PC-9 (cell line): ENCODE measurements around the gene ALDH3A1. TPM values are rescaled to one million over a fixed set of nuclear protein-coding genes. Genes with fewer than 3 reads are reported as not detected.

Experiments used
- BruUV-seq: library from RNA; stranded (reverse); fragments of 400-500 nt; replicated peaks from 2 replicates; lab custom pipeline; 2021; lab: Mats Ljungman, UMichigan
- CTCF ChIA-PET: fragments of 300-600 bp; sonication (Branson Sonifier 250); formaldehyde crosslinking; loops from one replicate; lab custom pipeline; 2022; ENCODE audit warnings: antibody characterized with exemption; lab: Charles Lee
- POLR2A ChIA-PET: fragments of 300-600 bp; sonication (Branson Sonifier 250); formaldehyde crosslinking; loops from one replicate; lab custom pipeline; 2022; ENCODE audit warnings: antibody characterized with exemption; ENCODE audit not compliant: unreplicated experiment; lab: Charles Lee
- DNase-seq, 2 experiments: peaks; one replicate each; pipeline versions ENCODE4 v3.0.0 to v3.0.0-alpha.2; 2015 to 2022; ENCODE audit warnings: mixed read lengths in 1 of 2
- H2AFZ ChIP-seq: fragments of 200-600 bp; sonication (generic); 2 replicates; pipeline ENCODE4 v1.8.1; 2017; ENCODE audit warnings: antibody characterized with exemption
- H3F3A ChIP-seq: fragments of 200-600 bp; sonication (generic); 2 replicates; pipeline ENCODE4 v1.8.1; 2017; ENCODE audit warnings: antibody characterized with exemption, mild to moderate bottlenecking, low read depth; ENCODE audit not compliant: insufficient read depth
- H3K27ac ChIP-seq: fragments of 200-600 bp; sonication (generic); 2 replicates; pipeline ENCODE4 v1.6.1; 2016; ENCODE audit warnings: mixed run types
- H3K27me3 ChIP-seq: fragments of 200-600 bp; sonication (generic); 2 replicates; pipeline ENCODE4 v1.6.1; 2016; ENCODE audit warnings: low read depth, mixed run types; ENCODE audit not compliant: insufficient read depth
- H3K36me3 ChIP-seq: fragments of 200-600 bp; sonication (generic); 2 replicates; pipeline ENCODE4 v1.6.1; 2016; ENCODE audit warnings: low read depth, mixed run types
- H3K4me1 ChIP-seq: fragments of 200-600 bp; sonication (generic); replicated peaks from 2 replicates; pipeline ENCODE4 v1.6.1; 2016; ENCODE audit warnings: mixed run types; ENCODE audit not compliant: insufficient read depth
- H3K4me2 ChIP-seq: fragments of 200-600 bp; sonication (generic); 2 replicates; pipeline ENCODE4 v1.6.1; 2017; ENCODE audit warnings: mixed run types
- H3K4me3 ChIP-seq: fragments of 200-600 bp; sonication (generic); 2 replicates; pipeline ENCODE4 v1.6.1; 2016; ENCODE audit warnings: mixed run types
- H3K79me2 ChIP-seq: fragments of 200-600 bp; sonication (generic); 2 replicates; pipeline ENCODE4 v1.6.1; 2017; ENCODE audit warnings: low read depth, mixed run types
- H3K9me2 ChIP-seq: fragments of 200-600 bp; sonication (generic); 2 replicates; pipeline ENCODE4 v1.8.1; 2017; ENCODE audit warnings: mild to moderate bottlenecking; ENCODE audit not compliant: insufficient read depth
- H3K9me3 ChIP-seq: fragments of 200-600 bp; sonication (generic); 2 replicates; pipeline ENCODE4 v1.8.1; 2016; ENCODE audit warnings: low read depth; ENCODE audit not compliant: insufficient read depth
- H4K20me1 ChIP-seq: fragments of 200-600 bp; sonication (generic); 2 replicates; pipeline ENCODE4 v1.8.1; 2017; ENCODE audit not compliant: insufficient read depth
- EZH2 ChIP-seq: fragments of 200-600 bp; sonication (generic); IDR thresholded peaks from 2 replicates; pipeline ENCODE4 v1.8.0; 2017; ENCODE audit warnings: antibody characterized with exemption, low read depth
- intact Hi-C: fragments of 100-400 bp; cut with micrococcal nuclease; formaldehyde crosslinking; loops from one replicate; pipeline ENCODE4 v1.10.0; 2022; ENCODE audit not compliant: unreplicated experiment
- total RNA-seq: library from RNA; stranded (reverse); gene quantifications from 2 replicates; pipeline ENCODE4 v1.2.3, GENCODE V29; 2021
- TF ChIP-seq, protein P1 (sequence below): fragments of 200-600 bp; sonication (generic); conservative IDR thresholded peaks from 2 replicates; pipeline ENCODE4 v1.6.1; 2017; ENCODE audit warnings: mixed run types, antibody characterized with exemption, mild to moderate bottlenecking, moderate library complexity

ALDH3A1 gene
- total RNA-seq, 1 experiment from 2014 or later, result 1,620 TPM

DNA sequence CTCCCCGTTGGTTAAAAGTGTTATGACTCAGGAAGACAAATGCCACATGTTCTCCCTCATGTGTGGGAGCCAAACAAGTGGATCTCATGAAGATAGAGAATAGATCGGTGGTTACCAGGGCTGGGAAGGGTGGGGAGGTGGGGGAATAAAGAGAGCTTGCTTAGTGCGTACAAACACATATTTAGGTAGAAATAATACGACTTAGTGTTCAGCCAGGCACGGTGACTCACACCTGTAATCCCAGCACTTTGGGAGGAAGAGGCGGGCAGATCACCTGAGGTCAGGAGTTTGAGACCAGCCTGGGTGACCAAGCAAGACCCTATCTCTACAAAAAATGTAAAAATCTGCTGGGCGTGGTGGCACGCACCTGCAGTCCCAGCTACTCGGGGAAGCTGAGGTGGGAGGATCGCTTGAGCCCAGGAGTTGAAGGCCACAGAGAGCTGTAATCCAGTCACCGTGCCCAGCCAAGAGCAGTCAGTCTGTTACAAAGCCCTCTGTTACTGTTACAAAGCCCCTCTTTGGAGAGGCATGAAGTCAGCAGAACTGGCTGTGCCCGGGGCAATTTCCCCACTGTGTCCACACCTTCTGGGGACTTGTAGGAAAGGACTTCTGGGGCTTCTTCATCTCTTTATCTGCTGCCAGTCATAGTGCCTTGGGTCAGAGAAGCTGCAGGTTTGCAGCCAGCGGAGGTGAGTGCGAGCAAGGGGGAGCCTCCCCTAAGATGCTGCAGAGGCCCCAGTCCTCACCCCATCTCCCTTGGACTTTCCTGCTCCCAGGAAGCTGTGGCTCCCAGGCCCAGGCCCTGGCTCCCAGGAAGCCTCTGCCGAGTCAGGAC lies 4.3 kb upstream of the ALDH3A1 start:
- peak overlapping the region; percentile 8; the same call in 1 of the 2 replicates for H2AFZ ChIP-seq
- ChIA-PET CTCF (interaction anchor here (0.5 to 2.5 kb wide), 9 partner anchors 10 to 278 kb away, joined by 3 to 16 read pairs (median 5); partner anchors contain the start of gene ALDH3A2), POLR2A (interaction anchor here (0.5 to 2.9 kb wide), 17 partner anchors 9 to 1533 kb away, joined by 3 to 22 read pairs (median 8); partner anchors contain the start of genes ALDH3A2 and SLC47A1)
- peak overlapping the region; percentile 90 for H3K4me2 ChIP-seq
- peaks cover 70% of the 10 kb centered on the region for H3K4me1 ChIP-seq
- peaks cover 61% of the 10 kb centered on the region for H3F3A ChIP-seq
- no peak for TF ChIP-seq EZH2
- TF ChIP-seq, protein P1, sequence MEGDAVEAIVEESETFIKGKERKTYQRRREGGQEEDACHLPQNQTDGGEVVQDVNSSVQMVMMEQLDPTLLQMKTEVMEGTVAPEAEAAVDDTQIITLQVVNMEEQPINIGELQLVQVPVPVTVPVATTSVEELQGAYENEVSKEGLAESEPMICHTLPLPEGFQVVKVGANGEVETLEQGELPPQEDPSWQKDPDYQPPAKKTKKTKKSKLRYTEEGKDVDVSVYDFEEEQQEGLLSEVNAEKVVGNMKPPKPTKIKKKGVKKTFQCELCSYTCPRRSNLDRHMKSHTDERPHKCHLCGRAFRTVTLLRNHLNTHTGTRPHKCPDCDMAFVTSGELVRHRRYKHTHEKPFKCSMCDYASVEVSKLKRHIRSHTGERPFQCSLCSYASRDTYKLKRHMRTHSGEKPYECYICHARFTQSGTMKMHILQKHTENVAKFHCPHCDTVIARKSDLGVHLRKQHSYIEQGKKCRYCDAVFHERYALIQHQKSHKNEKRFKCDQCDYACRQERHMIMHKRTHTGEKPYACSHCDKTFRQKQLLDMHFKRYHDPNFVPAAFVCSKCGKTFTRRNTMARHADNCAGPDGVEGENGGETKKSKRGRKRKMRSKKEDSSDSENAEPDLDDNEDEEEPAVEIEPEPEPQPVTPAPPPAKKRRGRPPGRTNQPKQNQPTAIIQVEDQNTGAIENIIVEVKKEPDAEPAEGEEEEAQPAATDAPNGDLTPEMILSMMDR, result 0 out of 2 replicates have a peak, but pooled peaks have one; percentile 15
- no peaks in the 10 kb centered on the region for H3K27me3 ChIP-seq
- DNase-seq, result peak; percentile 81 to 85
- no peaks in the 10 kb centered on the region for H3K36me3 ChIP-seq
- intact Hi-C loops, result loop anchor here (1.0 to 5.0 kb wide), 8 partner anchors 24 to 390 kb away; partner anchors contain the start of genes ALDH3A2, B9D1 and SLC47A2
- H4K20me1 ChIP-seq, result no peaks in the 10 kb centered on the region
- H3K27ac ChIP-seq, result peak overlapping the region; percentile 100
- H3K79me2 ChIP-seq, result peaks cover 6% of the 10 kb centered on the region
- H3K9me3 ChIP-seq, result no peaks in the 10 kb centered on the region
- peak overlapping the region; percentile 51 for H3K4me3 ChIP-seq
- no peaks in the 10 kb centered on the region for H3K9me2 ChIP-seq
- BruUV-seq, result TSS peak; percentile 75

DNA sequence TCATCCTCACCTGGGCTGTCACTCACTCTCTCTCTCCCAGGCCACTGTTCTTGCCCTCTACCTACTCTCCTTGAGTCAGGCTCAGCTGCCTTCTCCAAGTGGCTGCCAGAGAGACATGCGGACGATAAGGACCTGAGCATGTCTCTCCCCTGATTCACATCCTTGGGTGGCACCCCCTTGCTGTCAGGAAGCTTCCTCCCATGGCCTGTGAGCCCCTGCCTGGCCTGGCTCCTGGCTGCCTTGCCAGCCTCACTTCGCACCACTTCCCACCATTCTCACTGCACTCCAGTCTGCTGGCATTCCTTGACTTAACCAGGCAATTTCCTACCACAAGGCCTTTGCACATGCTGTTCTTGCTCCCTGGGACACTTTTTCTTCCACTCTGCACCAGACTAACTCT lies 2.7 kb upstream of the ALDH3A1 start:
- H3K9me3 ChIP-seq, result no peaks in the 10 kb centered on the region
- H3K4me2 ChIP-seq, result peak overlapping the region; percentile 90
- peaks cover 86% of the 10 kb centered on the region for H3K4me1 ChIP-seq
- BruUV-seq, result no TSS peak
- intact Hi-C loops, result loop anchor here (5.0 kb wide), 1 partner anchor 389 kb away; the partner anchor contains the start of gene B9D1
- ChIA-PET POLR2A (no interaction called here), CTCF (no interaction called here)
- no peak overlapping the region for H2AFZ ChIP-seq
- H3K27me3 ChIP-seq, result no peaks in the 10 kb centered on the region
- H3K9me2 ChIP-seq, result no peaks in the 10 kb centered on the region
- H3F3A ChIP-seq, result peaks cover 72% of the 10 kb centered on the region
- peak overlapping the region; percentile 100 for H3K27ac ChIP-seq
- no peak for TF ChIP-seq EZH2
- TF ChIP-seq, protein P1, result no peak
- no peaks in the 10 kb centered on the region; the same call in 1 of the 2 replicates for H3K36me3 ChIP-seq
- H3K79me2 ChIP-seq, result peaks cover 20% of the 10 kb centered on the region
- H3K4me3 ChIP-seq, result no peak overlapping the region
- peak; percentile 48 to 58 for DNase-seq
- H4K20me1 ChIP-seq, result no peaks in the 10 kb centered on the region

DNA sequence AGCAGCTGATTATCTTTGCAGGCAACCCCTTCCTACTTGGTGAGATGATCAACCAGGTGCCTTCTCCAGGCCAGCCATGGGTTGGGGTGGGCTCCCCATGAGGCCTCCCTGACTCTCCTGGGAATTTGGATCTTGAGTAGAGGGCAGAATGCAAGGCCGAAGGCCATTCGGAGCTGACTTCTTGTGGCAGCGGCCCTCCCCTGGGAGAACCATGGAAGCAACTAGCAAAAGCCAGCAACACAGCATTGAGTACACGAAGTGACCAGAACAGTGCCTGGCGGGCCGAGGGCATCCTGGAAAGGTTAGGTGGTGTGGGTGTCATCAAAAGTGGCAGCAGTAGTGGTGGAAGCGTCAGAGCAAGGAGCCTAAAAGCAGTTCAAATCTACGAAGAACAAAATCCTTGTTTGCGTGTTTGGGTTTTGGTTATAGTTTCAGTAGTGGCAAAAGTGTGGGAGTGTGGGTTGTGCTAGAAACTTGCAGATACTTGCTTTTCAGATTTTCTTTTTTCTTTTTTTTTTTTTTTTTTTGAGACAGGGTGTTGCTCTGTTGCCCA lies 2.0 kb upstream of the ALDH3A1 start:
- Histone ChIP-seq H3K27ac (peak overlapping the region; percentile 100), H3K4me3 (no peak overlapping the region), H3K9me3 (no peaks in the 10 kb centered on the region), H3K4me2 (peak overlapping the region; percentile 95), H4K20me1 (no peaks in the 10 kb centered on the region), H2AFZ (no peak overlapping the region), H3K36me3 (no peaks in the 10 kb centered on the region; the same call in 1 of the 2 replicates), H3K27me3 (no peaks in the 10 kb centered on the region), H3K4me1 (peaks cover 92% of the 10 kb centered on the region), H3F3A (peaks cover 80% of the 10 kb centered on the region), H3K79me2 (peaks cover 27% of the 10 kb centered on the region), H3K9me2 (no peaks in the 10 kb centered on the region)
- CTCF ChIA-PET, result no interaction called here
- TF ChIP-seq, protein P1, result no peak
- TF ChIP-seq EZH2, result no peak
- BruUV-seq, result no TSS peak
- intact Hi-C loops, result loop anchor here (5.0 kb wide), 1 partner anchor 388 kb away; the partner anchor contains the start of gene B9D1
- POLR2A ChIA-PET, result no interaction called here
- no peak for DNase-seq
